MM.1S (cell line): ENCODE results near the gene ELN.

ENCODE experiments used
- DNase-seq: peaks from one replicate; pipeline ENCODE4 v3.0.0-alpha.2; 2015
- H2AFZ ChIP-seq: fragments of 300-600 bp; sonication (generic); 2 replicates; pipeline ENCODE4 v1.6.0; 2016; ENCODE audit warnings: antibody characterized with exemption, low read length
- H3F3A ChIP-seq: fragments of 300-600 bp; sonication (generic); 2 replicates; pipeline ENCODE4 v1.6.1; 2016; ENCODE audit warnings: mild to moderate bottlenecking, antibody characterized with exemption, low read length, moderate library complexity, mixed read lengths; ENCODE audit not compliant: insufficient read depth
- H3K27ac ChIP-seq: fragments of 300-600 bp; sonication (generic); 2 replicates; pipeline ENCODE4 v1.5.1; 2016; ENCODE audit warnings: mild to moderate bottlenecking, low read length
- H3K27me3 ChIP-seq: fragments of 300-600 bp; sonication (generic); replicated peaks from 2 replicates; pipeline ENCODE4 v1.6.0; 2016; ENCODE audit warnings: low read length; ENCODE audit not compliant: insufficient read depth
- H3K36me3 ChIP-seq: fragments of 300-600 bp; sonication (generic); replicated peaks from 2 replicates; pipeline ENCODE4 v1.6.1; 2016; ENCODE audit warnings: mild to moderate bottlenecking, low read length, mixed read lengths; ENCODE audit not compliant: insufficient read depth
- H3K4me1 ChIP-seq: fragments of 300-600 bp; sonication (generic); 2 replicates; pipeline ENCODE4 v1.6.1; 2016; ENCODE audit warnings: low read length, mixed read lengths
- H3K4me2 ChIP-seq: fragments of 300-600 bp; sonication (generic); 2 replicates; pipeline ENCODE4 v1.6.0; 2016; ENCODE audit warnings: low read depth, low read length
- H3K4me3 ChIP-seq: fragments of 300-600 bp; sonication (generic); 2 replicates; pipeline ENCODE4 v1.5.1; 2016; ENCODE audit warnings: low read length, mixed read lengths
- H3K79me2 ChIP-seq: fragments of 300-600 bp; sonication (generic); 2 replicates; pipeline ENCODE4 v1.6.1; 2016; ENCODE audit warnings: mixed run types, low read length, mixed read lengths
- H3K9ac ChIP-seq: fragments of 300-600 bp; sonication (generic); 2 replicates; pipeline ENCODE4 v1.6.1; 2016; ENCODE audit warnings: low read length, mixed read lengths
- H3K9me2 ChIP-seq: fragments of 300-600 bp; sonication (generic); replicated peaks from 2 replicates; pipeline ENCODE4 v1.6.1; 2016; ENCODE audit warnings: mild to moderate bottlenecking, low read length, mixed read lengths; ENCODE audit not compliant: insufficient read depth
- H3K9me3 ChIP-seq: fragments of 300-600 bp; sonication (generic); replicated peaks from 2 replicates; pipeline ENCODE4 v1.6.1; 2016; ENCODE audit warnings: mild to moderate bottlenecking, low read length, mixed read lengths; ENCODE audit not compliant: insufficient read depth
- H4K20me1 ChIP-seq: fragments of 300-600 bp; sonication (generic); 2 replicates; pipeline ENCODE4 v1.6.1; 2016; ENCODE audit warnings: mild to moderate bottlenecking, low read length, moderate library complexity, mixed read lengths; ENCODE audit not compliant: insufficient read depth
- CTCF ChIP-seq: fragments of 300-600 bp; sonication (generic); IDR thresholded peaks from 2 replicates; pipeline ENCODE4 v1.5.1; 2016; ENCODE audit warnings: antibody characterized with exemption, low read length, mixed read lengths
- EZH2 ChIP-seq: fragments of 300-600 bp; sonication (generic); optimal IDR thresholded peaks from 2 replicates; pipeline ENCODE3; 2017; ENCODE audit warnings: low read depth, mild to moderate bottlenecking, antibody characterized with exemption, low read length, mixed read lengths
- EZH2phosphoT487 ChIP-seq: fragments of 300-600 bp; sonication (generic); IDR thresholded peaks from 2 replicates; pipeline ENCODE4 v1.6.1; 2018; ENCODE audit warnings: antibody characterized with exemption, low read length

The ELN gene

DNA sequence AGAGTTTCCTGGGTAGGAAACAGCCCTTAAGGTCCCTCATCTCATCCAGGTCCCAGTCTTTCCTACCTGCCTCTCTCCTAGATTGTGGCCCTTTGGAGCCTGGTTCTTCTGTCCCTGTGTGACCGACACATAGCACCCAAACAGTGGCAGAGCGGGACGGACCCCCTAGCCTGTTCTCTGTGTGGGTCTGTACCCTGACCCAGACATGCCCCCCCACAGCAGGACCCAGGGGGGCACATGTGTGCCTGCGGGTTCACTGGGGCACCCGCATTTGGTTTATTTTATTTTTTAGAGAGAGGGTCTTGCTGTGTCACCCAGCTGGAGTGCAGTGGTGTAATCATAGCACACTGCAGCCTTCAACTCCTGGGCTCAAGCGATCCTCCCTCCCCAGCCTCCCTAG lies 67.2 kb downstream of the ELN start:
- Histone ChIP-seq H3K27me3 (no peaks in the 10 kb centered on the region), H3K9me3 (no peaks in the 10 kb centered on the region), H3F3A (no peaks in the 10 kb centered on the region), H2AFZ (no peak overlapping the region), H3K79me2 (no peaks in the 10 kb centered on the region), H4K20me1 (no peaks in the 10 kb centered on the region), H3K27ac (no peak overlapping the region), H3K4me3 (no peak overlapping the region), H3K4me2 (no peak overlapping the region), H3K4me1 (no peaks in the 10 kb centered on the region), H3K9me2 (no peaks in the 10 kb centered on the region), H3K36me3 (no peaks in the 10 kb centered on the region), H3K9ac (no peak overlapping the region)
- no peak for TF ChIP-seq EZH2
- no peak for TF ChIP-seq CTCF
- TF ChIP-seq EZH2phosphoT487, result no peak
- DNase-seq, result no peak

DNA sequence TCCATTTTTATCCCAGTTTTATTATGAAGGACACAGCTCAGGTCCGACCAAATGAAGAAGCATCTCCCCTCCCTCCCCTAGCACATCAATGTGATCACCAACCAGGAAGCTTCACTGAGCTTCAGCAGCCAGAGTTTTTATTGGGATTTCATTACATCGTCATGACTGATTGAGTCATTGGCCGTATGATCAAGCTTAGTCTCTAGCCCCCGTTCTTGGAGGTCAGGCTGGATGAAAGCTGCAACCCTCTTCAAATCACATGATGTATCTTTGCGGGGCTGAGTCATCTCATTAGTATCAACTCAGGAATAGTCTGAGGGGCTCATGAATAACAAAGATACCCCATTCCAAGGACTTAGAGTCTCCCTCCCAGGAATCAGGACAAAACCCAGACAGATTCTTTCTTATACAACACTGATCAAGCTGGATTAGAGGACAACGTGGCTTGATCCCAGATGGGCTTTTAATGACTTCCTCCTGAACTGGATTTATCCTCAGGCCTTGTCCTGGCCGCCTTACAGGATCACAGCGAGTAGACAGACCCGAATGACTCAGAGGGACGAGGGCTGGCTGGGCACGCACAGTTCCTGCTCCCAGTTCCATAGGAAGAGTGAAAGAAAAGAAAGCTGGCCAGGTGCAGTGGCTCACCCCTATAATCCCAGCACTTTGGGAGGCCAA lies 70.1 kb downstream of the ELN start:
- Histone ChIP-seq H2AFZ (no peak overlapping the region), H3K4me1 (no peaks in the 10 kb centered on the region), H3K4me2 (no peak overlapping the region), H3F3A (no peaks in the 10 kb centered on the region), H3K27ac (no peak overlapping the region), H4K20me1 (no peaks in the 10 kb centered on the region), H3K9me2 (no peaks in the 10 kb centered on the region), H3K9ac (no peak overlapping the region), H3K4me3 (no peak overlapping the region), H3K79me2 (no peaks in the 10 kb centered on the region), H3K9me3 (no peaks in the 10 kb centered on the region), H3K36me3 (no peaks in the 10 kb centered on the region), H3K27me3 (no peaks in the 10 kb centered on the region)
- TF ChIP-seq CTCF (no peak), EZH2phosphoT487 (no peak), EZH2 (no peak)
- no peak for DNase-seq

GRCh38 chr7:74099031-74099430 lies 71.1 kb downstream of the ELN start:
- no peaks in the 10 kb centered on the region for H4K20me1 ChIP-seq
- no peaks in the 10 kb centered on the region for H3K36me3 ChIP-seq
- no peak overlapping the region for H3K4me2 ChIP-seq
- H3F3A ChIP-seq, result no peaks in the 10 kb centered on the region
- no peaks in the 10 kb centered on the region for H3K79me2 ChIP-seq
- H3K4me1 ChIP-seq, result no peaks in the 10 kb centered on the region
- H3K9me3 ChIP-seq, result no peaks in the 10 kb centered on the region
- no peak overlapping the region for H2AFZ ChIP-seq
- no peaks in the 10 kb centered on the region for H3K9me2 ChIP-seq
- no peak for DNase-seq
- TF ChIP-seq EZH2 (no peak), CTCF (no peak), EZH2phosphoT487 (no peak)
- H3K27me3 ChIP-seq, result no peaks in the 10 kb centered on the region
- no peak overlapping the region for H3K27ac ChIP-seq
- no peak overlapping the region for H3K4me3 ChIP-seq
- no peak overlapping the region for H3K9ac ChIP-seq
